ENCODE results near the gene C11orf16. TPM values are rescaled to one million over a fixed set of nuclear protein-coding genes. Genes with fewer than 3 reads are reported as not detected.
"Not testable (repeated sequence)": the region's sequence is repeated elsewhere in the genome, so short reads cannot be mapped to it uniquely, and the experiment has no call there.

C11orf16 gene
- total RNA-seq, 2 experiments from 2014 or later: not detected

GRCh38 chr11:8910649-8911026 is 22.1 kb downstream of the C11orf16 start:
- Mint-ChIP-seq H3K27me3 (peaks cover 7% of the 10 kb centered on the region), H3K27ac (no peak overlapping the region), H3K4me3 (peak overlapping the region; percentile 94), H3K4me1 (peaks cover 52% of the 10 kb centered on the region), H3K36me3 (ENCODE audit: low read depth) (peaks cover 10% of the 10 kb centered on the region), H3K9me3 (no peaks in the 10 kb centered on the region)
- CTCF ChIA-PET: interaction anchor here (1.0 to 7.9 kb wide), 2 partner anchors 49 to 227 kb away, joined by 3 to 119 read pairs; no protein-coding TSS in a partner anchor
- DNase-seq: no peak
- POLR2A ChIA-PET: interaction anchor here (0.8 to 3.1 kb wide), 5 partner anchors 54 to 550 kb away, joined by 4 to 20 read pairs (median 6); partner anchors contain the start of genes RPL27A, TMEM9B, TRIM66 and ZNF143

- peaks cover 36% of the 10 kb centered on the region for H3K4me1 Mint-ChIP-seq
- H3K4me3 Mint-ChIP-seq: no peak overlapping the region
- DNase-seq: no peak
- no peak overlapping the region for H3K27ac Mint-ChIP-seq
- H3K36me3 Mint-ChIP-seq (ENCODE audit: low read depth): no peaks in the 10 kb centered on the region
- ChIA-PET CTCF (interaction anchor here (1.1 kb wide), 1 partner anchor 51 kb away, joined by 4 read pairs; no protein-coding TSS in a partner anchor), POLR2A (interaction anchor here (1.6 to 1.7 kb wide), 2 partner anchors 51 to 226 kb away, joined by 3 to 5 read pairs; no protein-coding TSS in a partner anchor)
- H3K9me3 Mint-ChIP-seq: no peaks in the 10 kb centered on the region
- H3K27me3 Mint-ChIP-seq: peaks cover 12% of the 10 kb centered on the region
Measured at GRCh38 chr11:8908099-8908498, 24.6 kb downstream of the C11orf16 start.

- CTCF ChIA-PET: no interaction called here
- H3K4me3 Mint-ChIP-seq: no peak overlapping the region
- H3K4me1 Mint-ChIP-seq: peaks cover 31% of the 10 kb centered on the region
- no peak for DNase-seq
- peaks cover 12% of the 10 kb centered on the region for H3K27me3 Mint-ChIP-seq
- no peaks in the 10 kb centered on the region for H3K36me3 Mint-ChIP-seq (ENCODE audit: low read depth)
- no peak overlapping the region for H3K27ac Mint-ChIP-seq
- POLR2A ChIA-PET: no interaction called here
- peaks cover 4% of the 10 kb centered on the region for H3K9me3 Mint-ChIP-seq
Measured at GRCh38 chr11:8907116-8907515, 25.6 kb downstream of the C11orf16 start.

- H3K4me3 Mint-ChIP-seq: no peak overlapping the region
- ChIA-PET CTCF (no interaction called here), POLR2A (no interaction called here)
- H3K27ac Mint-ChIP-seq: no peak overlapping the region
- peaks cover 4% of the 10 kb centered on the region for H3K9me3 Mint-ChIP-seq
- H3K36me3 Mint-ChIP-seq (ENCODE audit: low read depth): no peaks in the 10 kb centered on the region
- peaks cover 30% of the 10 kb centered on the region for H3K4me1 Mint-ChIP-seq
- no peak for DNase-seq
- peaks cover 12% of the 10 kb centered on the region for H3K27me3 Mint-ChIP-seq
Measured at GRCh38 chr11:8905528-8906165, 27.1 kb downstream of the C11orf16 start.

GRCh38 chr11:8899119-8899753 is 33.5 kb downstream of the C11orf16 start:
- H3K36me3 Mint-ChIP-seq (ENCODE audit: low read depth): peaks cover 11% of the 10 kb centered on the region
- POLR2A ChIA-PET: no interaction called here
- no peak overlapping the region for H3K27ac Mint-ChIP-seq
- peaks cover 5% of the 10 kb centered on the region for H3K27me3 Mint-ChIP-seq
- DNase-seq: no peak
- CTCF ChIA-PET: no interaction called here
- no peaks in the 10 kb centered on the region for H3K4me1 Mint-ChIP-seq
- H3K9me3 Mint-ChIP-seq: peaks cover 21% of the 10 kb centered on the region
- H3K4me3 Mint-ChIP-seq: no peak overlapping the region

GRCh38 chr11:8891185-8891584 is 41.6 kb downstream of the C11orf16 start:
- Mint-ChIP-seq H3K27me3 (peaks cover 20% of the 10 kb centered on the region), H3K36me3 (ENCODE audit: low read depth) (peaks cover 11% of the 10 kb centered on the region), H3K9me3 (peaks cover 12% of the 10 kb centered on the region)
- POLR2A ChIA-PET, H3K4me3 Mint-ChIP-seq, H3K4me1 Mint-ChIP-seq, DNase-seq, H3K27ac Mint-ChIP-seq: not testable (repeated sequence)
- CTCF ChIA-PET: interaction anchor here (0.6 kb wide), 1 partner anchor 24 kb away, joined by 3 read pairs; no protein-coding TSS in a partner anchor

GRCh38 chr11:8886322-8886721 is 46.4 kb downstream of the C11orf16 start:
- peaks cover 6% of the 10 kb centered on the region for H3K4me1 Mint-ChIP-seq
- no peak overlapping the region for H3K4me3 Mint-ChIP-seq
- H3K9me3 Mint-ChIP-seq: peaks cover 10% of the 10 kb centered on the region
- H3K36me3 Mint-ChIP-seq (ENCODE audit: low read depth): peaks cover 4% of the 10 kb centered on the region
- ChIA-PET CTCF (no interaction called here), POLR2A (no interaction called here)
- H3K27ac Mint-ChIP-seq: no peak overlapping the region
- DNase-seq: no peak
- H3K27me3 Mint-ChIP-seq: peaks cover 21% of the 10 kb centered on the region

- H3K4me1 Mint-ChIP-seq; H3K4me3 Mint-ChIP-seq; DNase-seq; H3K9me3 Mint-ChIP-seq; H3K36me3 Mint-ChIP-seq (ENCODE audit: low read depth); POLR2A ChIA-PET; H3K27ac Mint-ChIP-seq; CTCF ChIA-PET: not testable (repeated sequence)
- peaks cover 28% of the 10 kb centered on the region for H3K27me3 Mint-ChIP-seq
Measured at GRCh38 chr11:8881585-8881984, 51.2 kb downstream of the C11orf16 start.

- Mint-ChIP-seq H3K36me3 (ENCODE audit: low read depth) (no peaks in the 10 kb centered on the region), H3K4me1 (peaks cover 7% of the 10 kb centered on the region), H3K4me3 (no peak overlapping the region), H3K9me3 (no peaks in the 10 kb centered on the region), H3K27me3 (peaks cover 40% of the 10 kb centered on the region), H3K27ac (no peak overlapping the region)
- POLR2A ChIA-PET: interaction anchor here (1.0 kb wide), 1 partner anchor 189 kb away, joined by 5 read pairs; no protein-coding TSS in a partner anchor
- CTCF ChIA-PET: interaction anchor here (1.7 kb wide), 1 partner anchor 80 kb away, joined by 4 read pairs; no protein-coding TSS in a partner anchor
- DNase-seq: no peak
Measured at GRCh38 chr11:8878771-8879170, 54.0 kb downstream of the C11orf16 start.

- Mint-ChIP-seq H3K27ac (no peak overlapping the region), H3K4me3 (no peak overlapping the region), H3K36me3 (ENCODE audit: low read depth) (no peaks in the 10 kb centered on the region), H3K9me3 (no peaks in the 10 kb centered on the region), H3K4me1 (peaks cover 16% of the 10 kb centered on the region), H3K27me3 (peaks cover 46% of the 10 kb centered on the region)
- ChIA-PET CTCF (interaction anchor here (0.6 kb wide), 1 partner anchor 661 kb away, joined by 3 read pairs; no protein-coding TSS in a partner anchor), POLR2A (interaction anchor here (1.2 kb wide), 1 partner anchor 86 kb away, joined by 3 read pairs; no protein-coding TSS in a partner anchor)
- DNase-seq: no peak
Measured at GRCh38 chr11:8873741-8874405, 58.9 kb downstream of the C11orf16 start.

GRCh38 chr11:8871962-8872361 is 60.8 kb downstream of the C11orf16 start:
- POLR2A ChIA-PET: no interaction called here
- Mint-ChIP-seq H3K9me3 (no peaks in the 10 kb centered on the region), H3K36me3 (ENCODE audit: low read depth) (no peaks in the 10 kb centered on the region), H3K4me3 (no peak overlapping the region), H3K27me3 (peaks cover 54% of the 10 kb centered on the region), H3K4me1 (peaks cover 16% of the 10 kb centered on the region), H3K27ac (no peak overlapping the region)
- CTCF ChIA-PET: interaction anchor here (1.7 kb wide), 1 partner anchor 88 kb away, joined by 4 read pairs; no protein-coding TSS in a partner anchor
- no peak for DNase-seq

GRCh38 chr11:8871171-8871775 is 61.5 kb downstream of the C11orf16 start:
- ChIA-PET POLR2A (interaction anchor here (1.4 kb wide), 1 partner anchor 11 kb away, joined by 3 read pairs; no protein-coding TSS in a partner anchor), CTCF (interaction anchor here (1.7 kb wide), 1 partner anchor 88 kb away, joined by 4 read pairs; no protein-coding TSS in a partner anchor)
- H3K9me3 Mint-ChIP-seq: no peaks in the 10 kb centered on the region
- H3K27ac Mint-ChIP-seq: no peak overlapping the region
- H3K4me1 Mint-ChIP-seq: peaks cover 16% of the 10 kb centered on the region
- no peaks in the 10 kb centered on the region for H3K36me3 Mint-ChIP-seq (ENCODE audit: low read depth)
- H3K27me3 Mint-ChIP-seq: peaks cover 59% of the 10 kb centered on the region
- H3K4me3 Mint-ChIP-seq: peak overlapping the region; percentile 17
- DNase-seq: no peak

Measured in activated CD4-positive, alpha-beta memory T cell treated with anti-CD3 and anti-CD28 coated beads, Interleukin-2, amount 10 ng/mL, durations not matched to agents 7 days and 5 days (primary cell).